GM19463 (cell line): ENCODE results near the gene TRPV2.
A peak's percentile ranks its signal among the peaks of the same experiment; 100 is the strongest.
"Not testable (repeated sequence)": the region's sequence is repeated elsewhere in the genome, so short reads cannot be mapped to it uniquely, and the experiment has no call there.

Experiments
- ATAC-seq: cut with Tn5 transposase; IDR thresholded peaks from one replicate; pipeline ENCODE4 v1.9.1; 2021; ENCODE audit warnings: mild to moderate bottlenecking, moderate library complexity; ENCODE audit not compliant: unreplicated experiment

TRPV2 gene

GRCh38 chr17:16415031-16415924 is at the start of gene TRPV2:
TSS of gene TRPV2 (plus strand) at chr17:16415571. CDS start at chr17:16417669, 2,098 bp downstream.
- peak; percentile 30 for ATAC-seq

GRCh38 chr17:16371742-16372141 is 43.6 kb upstream of the TRPV2 start:
- ATAC-seq: no peak

GRCh38 chr17:16374146-16374938 is 41.0 kb upstream of the TRPV2 start:
- no peak for ATAC-seq

GRCh38 chr17:16377941-16378341 is 37.4 kb upstream of the TRPV2 start:
- ATAC-seq: no peak

GRCh38 chr17:16378636-16379282 is 36.6 kb upstream of the TRPV2 start:
- ATAC-seq: no peak

- no peak for ATAC-seq
Observed at GRCh38 chr17:16379654-16380053, 35.7 kb upstream of the TRPV2 start.

GRCh38 chr17:16380640-16381495 is 34.5 kb upstream of the TRPV2 start, which contains the start of gene UBB:
TSS of gene UBB (plus strand) at chr17:16381091. CDS start at chr17:16381908, 817 bp downstream.
- peak; percentile 94 for ATAC-seq

- peak; percentile 11 for ATAC-seq
Observed at GRCh38 chr17:16381496-16381820, 33.9 kb upstream of the TRPV2 start.

- ATAC-seq: no peak
Observed at GRCh38 chr17:16383216-16383615, 32.2 kb upstream of the TRPV2 start.

- ATAC-seq: no peak
Observed at GRCh38 chr17:16383772-16384287, 31.5 kb upstream of the TRPV2 start.

- ATAC-seq: no peak
Observed at GRCh38 chr17:16384557-16384956, 30.8 kb upstream of the TRPV2 start.

GRCh38 chr17:16386126-16386507 is 29.3 kb upstream of the TRPV2 start:
- not testable (repeated sequence) for ATAC-seq

- no peak for ATAC-seq
Observed at GRCh38 chr17:16391451-16391850, 23.9 kb upstream of the TRPV2 start.

- not testable (repeated sequence) for ATAC-seq
Observed at GRCh38 chr17:16392491-16392890, 22.9 kb upstream of the TRPV2 start.

GRCh38 chr17:16395887-16396286 is 19.5 kb upstream of the TRPV2 start:
- ATAC-seq: not testable (repeated sequence)

GRCh38 chr17:16396693-16397092 is 18.7 kb upstream of the TRPV2 start:
- ATAC-seq: not testable (repeated sequence)

GRCh38 chr17:16398270-16399267 is 16.8 kb upstream of the TRPV2 start:
- ATAC-seq: peak; percentile 92

- not testable (repeated sequence) for ATAC-seq
Observed at GRCh38 chr17:16403847-16404246, 11.5 kb upstream of the TRPV2 start.
